ENCODE data around the gene CDH23.
A peak's percentile ranks its signal among the peaks of the same experiment; 100 is the strongest.

CDH23 gene

GRCh38 chr10:71694567-71694968, 297.8 kb downstream of the CDH23 start:
- DNase-seq (peak; percentile 28 to 46), ATAC-seq (peak; percentile 41)
- no peaks in the 10 kb centered on the region for H3K9me3 Mint-ChIP-seq
- H3K27ac Mint-ChIP-seq, result peak overlapping the region; percentile 51 to 79
- H3K4me1 Mint-ChIP-seq, result peaks cover 55% of the 10 kb centered on the region
- no peaks in the 10 kb centered on the region for H3K27me3 Mint-ChIP-seq
- peak overlapping the region; percentile 40 to 82 for H3K4me3 Mint-ChIP-seq

GRCh38 chr10:71695502-71696476, 299.1 kb downstream of the CDH23 start:
- DNase-seq, result no peak
- peaks cover 56% of the 10 kb centered on the region for H3K4me1 Mint-ChIP-seq
- no peaks in the 10 kb centered on the region for H3K27me3 Mint-ChIP-seq
- no peak overlapping the region for H3K27ac Mint-ChIP-seq
- H3K9me3 Mint-ChIP-seq, result no peaks in the 10 kb centered on the region
- H3K4me3 Mint-ChIP-seq, result no peak overlapping the region
- ATAC-seq, result no peak

- ATAC-seq (peak; percentile 47), DNase-seq (peak; percentile 61 to 65)
- H3K27me3 Mint-ChIP-seq, result no peaks in the 10 kb centered on the region
- H3K4me1 Mint-ChIP-seq, result peaks cover 62% of the 10 kb centered on the region
- H3K9me3 Mint-ChIP-seq, result no peaks in the 10 kb centered on the region
- H3K27ac Mint-ChIP-seq, result no peak overlapping the region
- H3K4me3 Mint-ChIP-seq, result no peak overlapping the region
Measured at GRCh38 chr10:71696628-71697326, 300.1 kb downstream of the CDH23 start.

- Mint-ChIP-seq H3K27ac (peak overlapping the region; percentile 27 to 45), H3K9me3 (no peaks in the 10 kb centered on the region), H3K4me1 (peaks cover 68% of the 10 kb centered on the region), H3K4me3 (peak overlapping the region; percentile 7 to 9), H3K27me3 (no peaks in the 10 kb centered on the region)
- ATAC-seq (peak; percentile 88), DNase-seq (peak; percentile 71 to 83)
Measured at GRCh38 chr10:71697938-71698709, 301.4 kb downstream of the CDH23 start.

GRCh38 chr10:71698737-71699136, 302.0 kb downstream of the CDH23 start:
- H3K4me3 Mint-ChIP-seq, result peak overlapping the region; percentile 7 to 9
- H3K27me3 Mint-ChIP-seq, result no peaks in the 10 kb centered on the region
- peaks cover 65% of the 10 kb centered on the region for H3K4me1 Mint-ChIP-seq
- DNase-seq, result no peak
- no peaks in the 10 kb centered on the region for H3K9me3 Mint-ChIP-seq
- peak; percentile 19 for ATAC-seq
- H3K27ac Mint-ChIP-seq, result peak overlapping the region in 1 of 2 donors; percentile 45

GRCh38 chr10:71700731-71701368, 304.1 kb downstream of the CDH23 start:
- Mint-ChIP-seq H3K27ac (no peak overlapping the region), H3K4me3 (no peak overlapping the region), H3K27me3 (no peaks in the 10 kb centered on the region), H3K4me1 (peaks cover 45% of the 10 kb centered on the region), H3K9me3 (no peaks in the 10 kb centered on the region)
- no peak for ATAC-seq
- no peak for DNase-seq

- no peak overlapping the region for H3K27ac Mint-ChIP-seq
- peaks cover 42% of the 10 kb centered on the region for H3K4me1 Mint-ChIP-seq
- H3K9me3 Mint-ChIP-seq, result no peaks in the 10 kb centered on the region
- ATAC-seq (no peak), DNase-seq (no peak)
- H3K27me3 Mint-ChIP-seq, result no peaks in the 10 kb centered on the region
- no peak overlapping the region for H3K4me3 Mint-ChIP-seq
Measured at GRCh38 chr10:71701496-71702132, 304.9 kb downstream of the CDH23 start.

- ATAC-seq (no peak), DNase-seq (no peak)
- H3K9me3 Mint-ChIP-seq, result no peaks in the 10 kb centered on the region
- no peak overlapping the region for H3K27ac Mint-ChIP-seq
- no peaks in the 10 kb centered on the region for H3K27me3 Mint-ChIP-seq
- H3K4me3 Mint-ChIP-seq, result no peak overlapping the region
- peaks cover 36% of the 10 kb centered on the region for H3K4me1 Mint-ChIP-seq
Measured at GRCh38 chr10:71703577-71703976, 306.9 kb downstream of the CDH23 start.

- Mint-ChIP-seq H3K27ac (no peak overlapping the region), H3K4me3 (no peak overlapping the region), H3K27me3 (no peaks in the 10 kb centered on the region), H3K9me3 (no peaks in the 10 kb centered on the region), H3K4me1 (peaks cover 34% of the 10 kb centered on the region)
- ATAC-seq (no peak), DNase-seq (no peak)
Measured at GRCh38 chr10:71704816-71705215, 308.1 kb downstream of the CDH23 start.

GRCh38 chr10:71705582-71705981, 308.9 kb downstream of the CDH23 start:
- ATAC-seq, result no peak
- Mint-ChIP-seq H3K27me3 (no peaks in the 10 kb centered on the region), H3K4me1 (peaks cover 38% of the 10 kb centered on the region), H3K9me3 (no peaks in the 10 kb centered on the region), H3K27ac (no peak overlapping the region), H3K4me3 (no peak overlapping the region)
- no peak for DNase-seq

- peaks cover 39% of the 10 kb centered on the region for H3K4me1 Mint-ChIP-seq
- H3K27me3 Mint-ChIP-seq, result no peaks in the 10 kb centered on the region
- no peak for ATAC-seq
- no peaks in the 10 kb centered on the region for H3K9me3 Mint-ChIP-seq
- no peak for DNase-seq
- no peak overlapping the region for H3K4me3 Mint-ChIP-seq
- no peak overlapping the region for H3K27ac Mint-ChIP-seq
Measured at GRCh38 chr10:71706216-71707121, 309.7 kb downstream of the CDH23 start.

- H3K27me3 Mint-ChIP-seq, result no peaks in the 10 kb centered on the region
- no peak for DNase-seq
- H3K9me3 Mint-ChIP-seq, result no peaks in the 10 kb centered on the region
- no peak overlapping the region for H3K27ac Mint-ChIP-seq
- no peak for ATAC-seq
- peaks cover 39% of the 10 kb centered on the region for H3K4me1 Mint-ChIP-seq
- no peak overlapping the region for H3K4me3 Mint-ChIP-seq
Measured at GRCh38 chr10:71707240-71707789, 310.6 kb downstream of the CDH23 start.

- Mint-ChIP-seq H3K9me3 (no peaks in the 10 kb centered on the region), H3K4me1 (peaks cover 48% of the 10 kb centered on the region), H3K27ac (no peak overlapping the region), H3K27me3 (no peaks in the 10 kb centered on the region), H3K4me3 (no peak overlapping the region)
- ATAC-seq (peak; percentile 50), DNase-seq (peak; percentile 62 to 64)
Measured at GRCh38 chr10:71708301-71708703, 311.6 kb downstream of the CDH23 start.

Measured in stimulated activated naive CD8-positive, alpha-beta T cell treated with anti-CD3 and anti-CD28 coated beads, Interleukin-15, amount 100 ng/mL, for 72 hours (primary cell).